ENCODE results near the gene MCC.

Gene MCC

DNA sequence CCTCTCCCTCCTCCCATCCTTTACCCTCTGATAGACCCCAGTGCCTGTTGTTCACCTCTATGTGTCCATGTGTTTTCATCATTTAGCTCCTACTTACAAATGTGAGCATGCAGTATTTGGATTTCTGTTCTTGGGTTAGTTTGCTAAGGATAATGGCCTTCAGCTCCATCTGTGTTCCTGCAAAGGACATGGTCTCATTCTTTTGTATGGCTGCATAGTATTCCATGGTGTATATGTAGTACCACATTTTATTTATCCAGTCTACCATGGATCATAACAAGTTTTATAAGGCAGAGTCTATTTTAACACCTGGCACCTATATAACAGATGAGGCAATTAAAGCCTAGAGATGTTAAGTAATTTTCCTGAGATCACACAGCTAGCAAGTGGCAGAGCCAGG lies 32.6 kb upstream of the MCC start:
- DNase-seq (ENCODE audit: low spot score): no peak
- in situ Hi-C loops (cut with MboI; ENCODE audit: low pct_unique_long_range_greater_than_20kb, low sequenced_read_pairs, unreplicated experiment): loop anchor here (25.0 kb wide), 1 partner anchor 484 kb away; no protein-coding TSS in a partner anchor
- TF ChIP-seq CTCF (IDR thresholded peaks at IDR 0.05; ENCODE audit: extremely low read depth, insufficient read depth, missing control alignments): no peak

DNA sequence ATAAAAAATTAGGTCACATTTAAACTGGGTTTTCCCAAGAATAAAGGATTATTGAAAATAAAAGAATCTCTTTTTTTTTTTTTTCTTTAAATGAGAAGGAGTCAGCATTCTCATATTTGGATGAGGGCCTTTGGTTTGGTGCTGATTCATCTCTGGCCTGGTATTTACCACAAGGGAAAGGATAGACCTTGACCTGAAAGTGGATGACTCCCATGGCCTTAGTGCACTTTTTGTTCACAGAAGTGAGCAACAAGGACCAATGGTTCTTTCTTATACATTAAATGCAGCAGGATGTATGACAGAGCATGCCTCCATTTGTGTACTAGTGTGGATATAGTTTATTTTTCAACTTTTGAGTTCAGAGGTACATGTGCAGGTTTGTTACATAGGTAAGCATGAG lies 32.2 kb upstream of the MCC start:
- DNase-seq (ENCODE audit: low spot score): peak; percentile 17
- TF ChIP-seq CTCF (IDR thresholded peaks at IDR 0.05; ENCODE audit: extremely low read depth, insufficient read depth, missing control alignments): no peak
- in situ Hi-C loops (cut with MboI; ENCODE audit: low pct_unique_long_range_greater_than_20kb, low sequenced_read_pairs, unreplicated experiment): loop anchor here (25.0 kb wide), 1 partner anchor 483 kb away; no protein-coding TSS in a partner anchor

DNA sequence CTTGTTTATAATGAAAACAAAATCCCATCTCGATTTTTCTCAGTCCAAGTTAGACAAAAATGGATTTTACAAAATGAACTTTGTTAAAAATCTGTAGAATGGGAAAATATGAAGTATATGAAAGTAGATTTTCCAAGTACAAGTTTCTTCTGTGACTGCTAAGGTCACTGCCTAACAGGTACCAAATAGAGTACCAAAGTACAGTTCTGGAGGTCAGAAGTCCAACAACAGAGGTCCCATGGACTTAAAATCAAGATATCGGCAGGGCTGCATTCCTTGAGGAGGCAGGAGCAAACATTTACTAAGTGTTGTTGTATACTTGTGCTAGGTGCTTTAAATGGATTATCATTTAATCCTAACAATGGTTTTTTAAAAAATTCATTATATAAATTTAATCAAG lies 31.2 kb upstream of the MCC start:
- no peak for TF ChIP-seq CTCF (IDR thresholded peaks at IDR 0.05; ENCODE audit: extremely low read depth, insufficient read depth, missing control alignments)
- in situ Hi-C loops (cut with MboI; ENCODE audit: low pct_unique_long_range_greater_than_20kb, low sequenced_read_pairs, unreplicated experiment): loop anchor here (25.0 kb wide), 1 partner anchor 482 kb away; no protein-coding TSS in a partner anchor
- DNase-seq (ENCODE audit: low spot score): no peak

GRCh38 chr5:113518884-113519283 lies 30.6 kb upstream of the MCC start:
- DNase-seq (ENCODE audit: low spot score): no peak
- no peak for TF ChIP-seq CTCF (IDR thresholded peaks at IDR 0.05; ENCODE audit: extremely low read depth, insufficient read depth, missing control alignments)
- in situ Hi-C loops (cut with MboI; ENCODE audit: low pct_unique_long_range_greater_than_20kb, low sequenced_read_pairs, unreplicated experiment): loop anchor here (25.0 kb wide), 1 partner anchor 482 kb away; no protein-coding TSS in a partner anchor

GRCh38 chr5:113514289-113514635 lies 26.0 kb upstream of the MCC start:
- no peak for DNase-seq (ENCODE audit: low spot score)
- TF ChIP-seq CTCF (IDR thresholded peaks at IDR 0.05; ENCODE audit: extremely low read depth, insufficient read depth, missing control alignments): no peak
- in situ Hi-C loops (cut with MboI; ENCODE audit: low pct_unique_long_range_greater_than_20kb, low sequenced_read_pairs, unreplicated experiment): loop anchor here (25.0 kb wide), 1 partner anchor 477 kb away; no protein-coding TSS in a partner anchor

DNA sequence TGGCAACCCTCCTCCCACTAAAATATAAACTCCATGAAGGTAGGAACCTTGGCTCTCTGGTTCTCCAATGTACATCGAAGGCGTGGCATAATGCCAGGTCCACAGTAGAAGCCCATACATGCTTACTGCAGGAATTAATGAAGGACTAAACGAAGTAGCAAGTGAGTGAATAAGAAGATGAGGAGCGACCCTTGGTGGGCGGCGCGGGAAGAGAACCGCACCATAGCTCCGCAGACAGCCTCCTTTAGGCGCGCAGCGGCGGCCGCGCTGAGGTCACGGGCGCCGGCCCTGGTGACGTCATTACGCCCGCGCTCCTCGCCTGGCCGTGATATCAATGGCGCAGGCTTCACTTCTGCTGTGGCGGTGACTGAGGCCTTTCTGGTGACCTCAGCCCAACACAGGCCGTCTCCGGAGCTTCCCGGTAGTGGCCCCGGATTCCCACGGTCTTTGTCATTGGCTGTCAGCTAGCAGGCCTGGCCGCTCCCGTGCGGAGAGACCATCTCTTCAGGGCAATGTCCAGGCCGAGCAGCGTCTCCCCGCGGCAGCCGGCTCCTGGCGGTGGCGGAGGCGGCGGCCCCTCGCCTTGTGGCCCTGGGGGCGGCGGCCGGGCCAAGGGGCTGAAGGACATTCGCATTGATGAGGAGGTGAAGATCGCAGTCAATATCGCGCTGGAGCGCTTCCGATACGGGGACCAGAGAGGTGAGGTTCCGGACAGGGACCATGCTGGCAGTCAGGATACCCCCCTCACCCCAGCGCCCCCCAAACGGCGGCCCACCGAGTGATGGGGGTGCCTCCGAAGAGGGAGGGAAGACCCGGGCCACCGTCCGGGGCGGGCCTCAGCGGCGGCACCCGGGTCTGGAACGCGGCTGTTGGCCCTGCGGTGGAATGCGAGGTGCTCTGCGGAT lies 25.4 kb upstream of the MCC start, which contains the start of gene YTHDC2:
YTHDC2 (plus strand) TSS at position 311 of the 905 bp plus-strand sequence; CDS start at position 513, 202 bp downstream.
- DNase-seq (ENCODE audit: low spot score): peak; percentile 81
- in situ Hi-C loops (cut with MboI; ENCODE audit: low pct_unique_long_range_greater_than_20kb, low sequenced_read_pairs, unreplicated experiment): loop anchor here (25.0 kb wide), 1 partner anchor 476 kb away; no protein-coding TSS in a partner anchor
- TF ChIP-seq CTCF (IDR thresholded peaks at IDR 0.05; ENCODE audit: extremely low read depth, insufficient read depth, missing control alignments): peak; percentile 37
